ENCODE results near the gene CCR2.

GRCh38 chr3:46324036-46324435, 29.9 kb upstream of the CCR2 start:
- no peak for TF ChIP-seq POLR2A (IDR thresholded peaks at IDR 0.05)
- TF ChIP-seq, protein P1, sequence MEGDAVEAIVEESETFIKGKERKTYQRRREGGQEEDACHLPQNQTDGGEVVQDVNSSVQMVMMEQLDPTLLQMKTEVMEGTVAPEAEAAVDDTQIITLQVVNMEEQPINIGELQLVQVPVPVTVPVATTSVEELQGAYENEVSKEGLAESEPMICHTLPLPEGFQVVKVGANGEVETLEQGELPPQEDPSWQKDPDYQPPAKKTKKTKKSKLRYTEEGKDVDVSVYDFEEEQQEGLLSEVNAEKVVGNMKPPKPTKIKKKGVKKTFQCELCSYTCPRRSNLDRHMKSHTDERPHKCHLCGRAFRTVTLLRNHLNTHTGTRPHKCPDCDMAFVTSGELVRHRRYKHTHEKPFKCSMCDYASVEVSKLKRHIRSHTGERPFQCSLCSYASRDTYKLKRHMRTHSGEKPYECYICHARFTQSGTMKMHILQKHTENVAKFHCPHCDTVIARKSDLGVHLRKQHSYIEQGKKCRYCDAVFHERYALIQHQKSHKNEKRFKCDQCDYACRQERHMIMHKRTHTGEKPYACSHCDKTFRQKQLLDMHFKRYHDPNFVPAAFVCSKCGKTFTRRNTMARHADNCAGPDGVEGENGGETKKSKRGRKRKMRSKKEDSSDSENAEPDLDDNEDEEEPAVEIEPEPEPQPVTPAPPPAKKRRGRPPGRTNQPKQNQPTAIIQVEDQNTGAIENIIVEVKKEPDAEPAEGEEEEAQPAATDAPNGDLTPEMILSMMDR (IDR thresholded peaks at IDR 0.05) = no peak
